ENCODE measurements around the gene DRICH1. TPM values are rescaled to one million over a fixed set of nuclear protein-coding genes. Genes with fewer than 3 reads are reported as not detected.

DRICH1 gene
- total and polyA plus RNA-seq, 4 donors: 0.08 to 0.33 TPM; not detected in 2

DNA sequence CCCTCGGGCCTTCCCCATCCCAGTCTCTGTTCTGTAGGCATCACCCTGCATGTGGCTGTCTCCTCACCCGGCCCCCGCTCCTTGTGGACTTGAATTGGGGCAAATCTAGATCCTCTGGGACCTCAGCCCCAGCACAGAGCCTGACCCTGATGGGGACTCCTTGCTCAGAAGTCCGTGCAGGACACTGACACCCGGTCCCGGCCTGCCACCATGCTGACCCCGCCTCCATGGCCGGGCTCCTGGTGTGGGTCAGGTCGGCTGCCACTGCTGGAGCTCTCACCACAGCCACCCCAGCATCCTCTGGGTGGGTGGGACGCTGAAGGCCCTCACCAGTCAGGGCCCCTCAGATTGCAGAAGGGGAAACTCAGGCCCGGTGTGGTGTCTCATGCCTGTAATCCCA is 53.8 kb downstream of the DRICH1 start (continued):
- no peak for TF ChIP-seq ATF3 (IDR thresholded peaks at IDR 0.05)
- TF ChIP-seq RAD21 (IDR thresholded peaks at IDR 0.05): no peak

GRCh38 chr22:23576681-23577080 is 55.4 kb downstream of the DRICH1 start:
- Histone ChIP-seq H3K36me3 (ENCODE audit: control insufficient read depth in 4 of 4, insufficient read depth in 3 of 4, low read depth in 1 of 4, low read length in 3 of 4) (no peaks in the 10 kb centered on the region), H3K27ac (ENCODE audit: low read depth in 1 of 2, low read length in 2 of 2) (no peak overlapping the region), H3K4me1 (ENCODE audit: control insufficient read depth in 4 of 4, insufficient read depth in 4 of 4, low read length in 3 of 4) (no peaks in the 10 kb centered on the region), H3K9ac (ENCODE audit: low read depth in 1 of 2, low read length in 2 of 2) (no peak overlapping the region), H3K27me3 (ENCODE audit: control insufficient read depth in 4 of 4, insufficient read depth in 4 of 4, low read length in 3 of 4) (no peaks in the 10 kb centered on the region), H3K4me3 (ENCODE audit: low read depth in 1 of 3, low read length in 3 of 3) (no peak overlapping the region), H3K9me3 (ENCODE audit: control insufficient read depth in 4 of 4, low read length in 3 of 4) (no peaks in the 10 kb centered on the region)
- no peak for TF ChIP-seq YY1 (IDR thresholded peaks at IDR 0.05)
- TF ChIP-seq MAX (IDR thresholded peaks at IDR 0.05): no peak
- TF ChIP-seq GABPA (IDR thresholded peaks at IDR 0.05 in 1 of 2, conservative IDR thresholded peaks at IDR 0.05 in 1 of 2): no peak
- TF ChIP-seq NR2F2 (IDR thresholded peaks at IDR 0.05): no peak
- TF ChIP-seq RXRA (IDR thresholded peaks at IDR 0.05): no peak
- no peak for TF ChIP-seq RAD21 (IDR thresholded peaks at IDR 0.05)
- DNase-seq (ENCODE audit: low spot score): no peak
- WGBS: 68% methylated on average over 5 of the region's 5 CpGs

GRCh38 chr22:23575601-23576000 is 56.5 kb downstream of the DRICH1 start:
- WGBS: 98% methylated on average over 4 of the region's 4 CpGs
- TF ChIP-seq YY1 (IDR thresholded peaks at IDR 0.05) (no peak), REST (IDR thresholded peaks at IDR 0.05) (no peak), ATF3 (IDR thresholded peaks at IDR 0.05) (no peak), ZBTB33 (IDR thresholded peaks at IDR 0.05) (no peak), FOXA1 (IDR thresholded peaks at IDR 0.05) (no peak), FOXA2 (IDR thresholded peaks at IDR 0.05) (no peak), MAX (IDR thresholded peaks at IDR 0.05) (no peak), RXRA (IDR thresholded peaks at IDR 0.05) (no peak), TAF1 (conservative IDR thresholded peaks at IDR 0.05) (no peak), EGR1 (IDR thresholded peaks at IDR 0.05; ENCODE audit: low read depth in 2 of 2) (no peak)
- no peak overlapping the region for H3K27ac ChIP-seq (ENCODE audit: low read depth in 1 of 2, low read length in 2 of 2)
- no peak overlapping the region for H3K4me3 ChIP-seq (ENCODE audit: low read depth in 1 of 3, low read length in 3 of 3)
- DNase-seq (ENCODE audit: low spot score): no peak
- no peaks in the 10 kb centered on the region for H3K4me1 ChIP-seq (ENCODE audit: control insufficient read depth in 4 of 4, insufficient read depth in 4 of 4, low read length in 3 of 4)
- H3K9me3 ChIP-seq (ENCODE audit: control insufficient read depth in 4 of 4, low read length in 3 of 4): no peaks in the 10 kb centered on the region
- no peaks in the 10 kb centered on the region for H3K27me3 ChIP-seq (ENCODE audit: control insufficient read depth in 4 of 4, insufficient read depth in 4 of 4, low read length in 3 of 4)
- no peak overlapping the region for H3K9ac ChIP-seq (ENCODE audit: low read depth in 1 of 2, low read length in 2 of 2)
- no peaks in the 10 kb centered on the region for H3K36me3 ChIP-seq (ENCODE audit: control insufficient read depth in 4 of 4, insufficient read depth in 3 of 4, low read depth in 1 of 4, low read length in 3 of 4)
